Thymus (tissue), 11 donors: Measurements from ENCODE around the gene TUBB6. TPM values are rescaled to one million over a fixed set of nuclear protein-coding genes. Genes with fewer than 3 reads are reported as not detected.

Experiments
- DNase-seq, 9 donors: peaks; one replicate each; pipeline ENCODE4 v3.0.0-alpha.2; 2013; ENCODE audit warnings: low spot score in 9 of 9, low read depth in 6 of 9, missing footprints in 1 of 9
- H3K27ac ChIP-seq, 2 donors: one replicate each; pipeline ENCODE4 v1.5.1; 2013; ENCODE audit warnings: control low read depth in 1 of 2, low read depth in 1 of 2, low read length in 1 of 2, mild to moderate bottlenecking in 1 of 2, moderate library complexity in 1 of 2
- H3K27me3 ChIP-seq, 2 donors: one replicate each; pipeline ENCODE4 v1.5.1; 2013; ENCODE audit warnings: low read length in 1 of 2; ENCODE audit not compliant: control insufficient read depth in 2 of 2, insufficient read depth in 1 of 2
- H3K36me3 ChIP-seq, 2 donors: one replicate each; pipeline ENCODE4 v1.5.1; 2013; ENCODE audit warnings: low read length in 1 of 2, mild to moderate bottlenecking in 1 of 2, moderate library complexity in 1 of 2; ENCODE audit not compliant: control insufficient read depth in 2 of 2, insufficient read depth in 2 of 2
- H3K4me1 ChIP-seq, 2 donors: one replicate each; pipeline ENCODE4 v1.5.1; 2013; ENCODE audit warnings: low read length in 2 of 2; ENCODE audit not compliant: control insufficient read depth in 2 of 2, insufficient read depth in 2 of 2
- H3K4me3 ChIP-seq, 2 donors: one replicate each; pipeline ENCODE4 v1.5.1; 2013; ENCODE audit warnings: low read length in 2 of 2, control low read depth in 1 of 2, mild to moderate bottlenecking in 1 of 2
- H3K9me3 ChIP-seq, 2 donors: one replicate each; pipeline ENCODE4 v1.5.1; 2013; ENCODE audit warnings: low read length in 1 of 2, mild to moderate bottlenecking in 1 of 2; ENCODE audit not compliant: control insufficient read depth in 2 of 2, insufficient read depth in 1 of 2
- WGBS: extraction: QIAGEN DNeasy Blood & Tissue Kit; methylation state at CpG from one replicate; pipeline ENCODE4 v1.1.7; 2013; 5-methylcytosine and 5-hydroxymethylcytosine counted together
- polyA plus RNA-seq: library from polyadenylated mRNA; stranded (reverse); fragments of 200-250 nt; gene quantifications from one replicate; pipeline ENCODE4 v1.2.3, GENCODE V29; 2013
- total RNA-seq: library from RNA; stranded (reverse); fragments of 120-200 nt; gene quantifications from one replicate; pipeline ENCODE4 v1.2.4, GENCODE V29; 2013
- donor health status: healthy.

Gene TUBB6
- total and polyA plus RNA-seq, 2 donors, result 24.9 to 46.6 TPM

GRCh38 chr18:12362473-12363174, 54.6 kb downstream of the TUBB6 start:
- Histone ChIP-seq H3K4me1 (no peaks in the 10 kb centered on the region), H3K27me3 (no peaks in the 10 kb centered on the region), H3K36me3 (peaks cover 53 to 83% of the 10 kb centered on the region in 2 donors), H3K9me3 (no peaks in the 10 kb centered on the region), H3K27ac (no peak overlapping the region), H3K4me3 (no peak overlapping the region)
- WGBS, result 98% methylated on average over 11 of the region's 11 CpGs
- no peak for DNase-seq

GRCh38 chr18:12366379-12366778, 58.3 kb downstream of the TUBB6 start:
- H3K27ac ChIP-seq, result no peak overlapping the region
- H3K9me3 ChIP-seq, result no peaks in the 10 kb centered on the region
- peaks cover 2 to 5% of the 10 kb centered on the region in 2 donors for H3K4me1 ChIP-seq
- H3K4me3 ChIP-seq, result no peak overlapping the region
- no peaks in the 10 kb centered on the region for H3K27me3 ChIP-seq
- peaks cover 40 to 64% of the 10 kb centered on the region in 2 donors for H3K36me3 ChIP-seq
- DNase-seq, result no peak
- WGBS, result 98% methylated on average over 8 of the region's 8 CpGs

GRCh38 chr18:12366784-12367183, 58.7 kb downstream of the TUBB6 start:
- Histone ChIP-seq H3K9me3 (no peaks in the 10 kb centered on the region), H3K27ac (no peak overlapping the region), H3K36me3 (peaks cover 38 to 62% of the 10 kb centered on the region in 2 donors), H3K4me1 (peaks cover 5 to 9% of the 10 kb centered on the region in 2 donors), H3K4me3 (no peak overlapping the region), H3K27me3 (no peaks in the 10 kb centered on the region)
- 97% methylated on average over 5 of the region's 5 CpGs for WGBS
- DNase-seq, result no peak

GRCh38 chr18:12369211-12369610, 61.2 kb downstream of the TUBB6 start:
- Histone ChIP-seq H3K4me3 (no peak overlapping the region), H3K36me3 (peaks cover 27 to 39% of the 10 kb centered on the region in 2 donors), H3K9me3 (no peaks in the 10 kb centered on the region), H3K27ac (no peak overlapping the region), H3K4me1 (peaks cover 14 to 20% of the 10 kb centered on the region in 2 donors), H3K27me3 (no peaks in the 10 kb centered on the region)
- WGBS, result 96% methylated on average over 7 of the region's 7 CpGs
- no peak for DNase-seq

GRCh38 chr18:12371590-12371989, 63.5 kb downstream of the TUBB6 start:
- peak in 1 of 9 donors; percentile 47 for DNase-seq
- Histone ChIP-seq H3K4me3 (no peak overlapping the region), H3K36me3 (peaks cover 18 to 22% of the 10 kb centered on the region in 2 donors), H3K4me1 (peaks cover 27 to 40% of the 10 kb centered on the region in 2 donors), H3K27ac (peak overlapping the region in 1 of 2 donors; percentile 2), H3K27me3 (no peaks in the 10 kb centered on the region), H3K9me3 (no peaks in the 10 kb centered on the region)
- 34% methylated on average over 2 of the region's 2 CpGs for WGBS

GRCh38 chr18:12372406-12372805, 64.4 kb downstream of the TUBB6 start:
- Histone ChIP-seq H3K4me3 (no peak overlapping the region), H3K9me3 (no peaks in the 10 kb centered on the region), H3K4me1 (peaks cover 27 to 40% of the 10 kb centered on the region in 2 donors), H3K27ac (no peak overlapping the region), H3K27me3 (no peaks in the 10 kb centered on the region), H3K36me3 (peaks cover 11 to 15% of the 10 kb centered on the region in 2 donors)
- no peak for DNase-seq
- WGBS, result 54% methylated on average over 3 of the region's 3 CpGs

- no peak for DNase-seq
- Histone ChIP-seq H3K9me3 (no peaks in the 10 kb centered on the region), H3K27ac (no peak overlapping the region), H3K4me3 (no peak overlapping the region), H3K36me3 (peaks cover 11% of the 10 kb centered on the region in 2 donors), H3K4me1 (peaks cover 32 to 45% of the 10 kb centered on the region in 2 donors), H3K27me3 (no peaks in the 10 kb centered on the region)
- 91% methylated on average over 4 of the region's 4 CpGs for WGBS
These were observed 65.2 kb downstream of the TUBB6 start for GRCh38 chr18:12373116-12373770.

- no peak for DNase-seq
- Histone ChIP-seq H3K9me3 (no peaks in the 10 kb centered on the region), H3K27me3 (no peaks in the 10 kb centered on the region), H3K36me3 (peaks cover 8 to 9% of the 10 kb centered on the region in 2 donors), H3K4me1 (peaks cover 32 to 45% of the 10 kb centered on the region in 2 donors), H3K27ac (no peak overlapping the region), H3K4me3 (no peak overlapping the region)
- WGBS, result 84% methylated on average over 2 of the region's 2 CpGs
These were observed 65.7 kb downstream of the TUBB6 start for GRCh38 chr18:12373771-12374116.

- Histone ChIP-seq H3K27ac (no peak overlapping the region), H3K9me3 (no peaks in the 10 kb centered on the region), H3K27me3 (no peaks in the 10 kb centered on the region), H3K36me3 (peaks cover 3% of the 10 kb centered on the region in 2 donors), H3K4me1 (peaks cover 32 to 45% of the 10 kb centered on the region in 2 donors), H3K4me3 (no peak overlapping the region)
- 85% methylated on average over 6 of the region's 6 CpGs for WGBS
- peak in 1 of 9 donors; percentile 27 for DNase-seq
These were observed 66.4 kb downstream of the TUBB6 start for GRCh38 chr18:12374401-12374800.
